Measurements from ENCODE around the gene AMN.

The AMN gene

DNA sequence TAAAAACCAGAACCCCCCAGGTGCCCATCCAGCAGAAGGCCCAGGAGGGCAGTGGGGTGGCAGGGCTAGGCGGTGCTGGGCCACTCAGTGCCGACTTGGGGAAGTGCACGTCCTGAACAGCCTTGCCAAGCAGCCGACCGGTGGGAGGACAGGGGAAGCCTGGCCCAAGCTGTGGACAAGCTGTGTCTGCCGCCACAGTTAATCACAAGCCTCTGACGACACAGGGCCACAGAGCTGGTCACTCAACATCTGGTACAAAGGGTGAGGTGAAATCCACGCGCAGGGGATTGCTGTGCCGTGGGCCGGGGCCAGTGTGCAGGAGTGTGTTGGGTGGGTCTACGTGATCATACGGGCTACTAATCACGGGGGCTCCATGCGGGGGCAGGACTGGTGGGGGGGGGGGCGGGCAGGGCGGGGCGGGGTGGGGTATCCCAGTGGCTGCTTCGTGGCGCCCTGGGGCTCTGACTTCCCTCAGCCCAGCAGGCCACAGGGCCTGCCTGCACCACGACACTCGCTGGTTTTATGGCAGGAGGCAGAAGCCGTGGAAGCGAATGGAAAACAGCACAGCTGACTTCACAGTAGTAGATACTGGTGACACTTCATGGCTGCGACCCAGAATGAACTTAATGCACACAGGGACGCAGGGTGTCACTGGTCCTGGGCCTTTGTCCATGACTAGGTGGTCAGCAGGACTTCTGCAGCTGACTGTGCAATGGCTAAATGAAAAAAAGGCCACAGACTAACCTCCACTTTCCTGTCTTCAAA, 10.2 kb downstream of the AMN start:
- H3K4me3 ChIP-seq (ENCODE audit: low read length) = no peak overlapping the region
- no peak for TF ChIP-seq ZNF274 (IDR thresholded peaks at IDR 0.05; ENCODE audit: low read depth, low read length)

DNA sequence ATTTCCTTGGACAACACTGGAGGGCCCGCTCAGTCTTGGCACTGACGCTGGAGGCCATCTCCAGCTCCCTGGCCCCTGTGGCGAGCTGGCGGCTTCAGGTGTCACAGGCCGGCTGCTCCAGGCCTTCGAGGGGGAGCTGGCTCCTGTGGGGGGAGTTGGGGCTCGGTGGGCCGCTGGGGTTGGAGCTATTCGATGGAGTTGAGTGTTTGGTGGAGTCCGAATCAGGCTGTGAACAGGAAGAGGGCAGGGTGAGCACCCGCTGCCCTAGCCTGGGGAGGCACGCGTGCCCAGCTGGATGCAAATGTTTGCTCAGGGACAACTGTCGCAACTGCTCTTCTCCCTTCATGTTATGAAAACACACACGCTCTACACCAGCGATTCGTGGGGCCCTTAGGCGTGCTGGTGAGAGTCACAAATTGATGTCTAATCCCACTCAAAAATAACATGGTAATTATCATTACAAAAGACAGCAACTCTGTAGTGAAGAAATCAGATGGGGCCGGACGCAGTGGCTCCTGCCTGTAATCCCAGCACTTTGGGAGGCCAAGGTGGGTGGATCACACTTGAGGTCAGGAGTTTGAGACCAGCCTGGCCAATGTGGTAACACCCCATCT, 11.3 kb downstream of the AMN start:
- TF ChIP-seq ZNF274 (IDR thresholded peaks at IDR 0.05; ENCODE audit: low read depth, low read length) = no peak
- no peak overlapping the region for H3K4me3 ChIP-seq (ENCODE audit: low read length)

DNA sequence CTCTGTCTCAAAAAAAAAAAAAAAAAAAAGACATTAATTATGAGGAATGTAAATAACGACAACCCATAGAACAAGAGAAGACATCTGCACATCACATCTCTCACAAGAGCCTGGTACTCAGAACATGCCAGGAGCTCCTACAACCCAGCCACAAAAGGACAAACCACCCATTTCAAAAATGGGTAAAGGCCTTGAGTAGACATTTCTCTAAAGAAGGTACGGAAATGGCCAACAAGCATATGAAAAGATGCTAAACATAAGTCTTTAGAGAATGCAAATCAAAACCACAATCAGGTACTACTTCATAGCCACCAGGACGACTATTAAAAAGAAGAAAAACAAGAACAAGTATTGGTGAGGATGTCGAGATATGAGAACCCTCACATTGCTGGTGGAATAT, 13.3 kb downstream of the AMN start:
- no peak overlapping the region for H3K4me3 ChIP-seq (ENCODE audit: low read length)
- no peak for TF ChIP-seq ZNF274 (IDR thresholded peaks at IDR 0.05; ENCODE audit: low read depth, low read length)

DNA sequence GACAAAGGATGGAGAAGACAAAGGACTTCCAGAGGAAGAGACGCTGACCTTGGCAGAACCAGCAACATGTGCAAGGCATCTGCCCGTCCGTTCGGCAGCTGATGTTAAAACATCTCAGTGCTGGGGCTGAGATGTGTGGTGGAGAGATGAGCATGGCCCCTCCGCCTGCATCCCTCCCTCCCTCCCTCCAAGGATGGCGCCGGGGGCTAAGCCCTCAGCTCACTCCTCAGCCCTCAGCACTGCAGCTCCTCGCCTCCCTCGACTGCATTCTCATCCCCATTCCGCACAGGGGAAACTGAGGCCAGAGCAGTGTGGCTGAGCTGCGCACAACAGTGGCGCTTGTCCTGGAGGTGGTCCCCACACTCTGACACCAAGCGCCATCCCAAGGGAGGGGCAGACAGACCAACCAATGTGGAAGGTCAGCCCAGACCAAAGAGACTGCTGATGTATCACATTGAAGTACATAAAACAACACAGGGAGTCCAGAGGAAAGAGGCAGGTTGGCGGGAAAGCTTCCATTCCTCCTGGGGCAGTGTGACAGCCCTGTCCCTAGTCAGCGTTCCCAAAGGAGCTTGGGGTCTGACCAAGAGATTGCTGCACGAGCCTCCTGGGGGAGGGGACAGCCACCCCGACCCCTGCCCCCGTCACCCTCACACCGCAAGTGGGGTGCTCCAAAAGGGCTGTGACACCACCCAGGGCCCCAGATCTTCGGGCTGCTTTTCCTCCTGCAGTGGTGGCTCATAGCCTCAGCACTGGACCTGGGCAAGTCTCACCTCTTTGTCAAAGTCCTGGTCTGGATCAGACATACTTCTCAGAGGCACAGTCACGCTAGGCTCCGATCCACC, 15.1 kb downstream of the AMN start:
- H3K4me3 ChIP-seq (ENCODE audit: low read length) = no peak overlapping the region
- TF ChIP-seq ZNF274 (IDR thresholded peaks at IDR 0.05; ENCODE audit: low read depth, low read length) = no peak

DNA sequence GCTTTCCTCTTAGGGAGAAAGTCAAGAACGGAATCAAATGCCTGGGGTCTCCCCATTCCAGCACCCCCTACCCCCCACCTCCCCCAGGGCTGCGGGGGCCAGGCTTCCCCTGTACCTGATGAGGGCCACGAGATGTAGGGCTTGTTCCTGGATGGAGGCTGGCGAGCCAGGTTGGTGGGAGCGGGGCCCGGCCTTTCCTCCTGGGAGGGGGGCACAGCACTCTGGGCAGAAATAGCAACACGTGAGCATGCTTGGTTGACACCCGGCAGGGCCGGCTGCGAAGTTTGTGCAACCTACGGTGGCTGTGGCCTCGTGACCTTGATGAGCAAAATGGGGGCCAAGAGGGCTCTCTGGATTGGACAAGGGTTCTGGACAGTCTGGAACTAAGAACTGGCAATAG, 15.7 kb downstream of the AMN start:
- no peak overlapping the region for H3K4me3 ChIP-seq (ENCODE audit: low read length)
- TF ChIP-seq ZNF274 (IDR thresholded peaks at IDR 0.05; ENCODE audit: low read depth, low read length) = no peak

DNA sequence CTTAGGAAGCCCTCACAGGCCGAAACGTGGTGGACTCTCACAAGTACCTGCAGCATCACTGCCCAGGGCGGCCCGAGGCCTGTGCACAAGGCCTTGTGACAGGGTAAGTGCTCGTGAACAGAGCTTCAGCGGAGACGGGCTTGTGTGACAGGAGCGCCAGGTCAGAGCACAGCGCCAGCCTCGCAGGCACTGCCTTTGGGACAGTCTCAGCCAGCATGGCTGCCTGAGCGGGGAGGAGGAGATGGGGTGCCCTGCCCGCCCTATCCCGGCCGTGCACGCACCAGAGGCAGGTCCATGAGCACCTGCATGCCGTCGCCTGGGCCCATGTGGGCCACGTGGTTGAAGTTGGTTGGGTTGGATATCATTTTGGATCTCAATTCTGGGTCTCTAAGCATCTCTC, 16.9 kb downstream of the AMN start:
- no peak for TF ChIP-seq ZNF274 (IDR thresholded peaks at IDR 0.05; ENCODE audit: low read depth, low read length)
- H3K4me3 ChIP-seq (ENCODE audit: low read length) = no peak overlapping the region

DNA sequence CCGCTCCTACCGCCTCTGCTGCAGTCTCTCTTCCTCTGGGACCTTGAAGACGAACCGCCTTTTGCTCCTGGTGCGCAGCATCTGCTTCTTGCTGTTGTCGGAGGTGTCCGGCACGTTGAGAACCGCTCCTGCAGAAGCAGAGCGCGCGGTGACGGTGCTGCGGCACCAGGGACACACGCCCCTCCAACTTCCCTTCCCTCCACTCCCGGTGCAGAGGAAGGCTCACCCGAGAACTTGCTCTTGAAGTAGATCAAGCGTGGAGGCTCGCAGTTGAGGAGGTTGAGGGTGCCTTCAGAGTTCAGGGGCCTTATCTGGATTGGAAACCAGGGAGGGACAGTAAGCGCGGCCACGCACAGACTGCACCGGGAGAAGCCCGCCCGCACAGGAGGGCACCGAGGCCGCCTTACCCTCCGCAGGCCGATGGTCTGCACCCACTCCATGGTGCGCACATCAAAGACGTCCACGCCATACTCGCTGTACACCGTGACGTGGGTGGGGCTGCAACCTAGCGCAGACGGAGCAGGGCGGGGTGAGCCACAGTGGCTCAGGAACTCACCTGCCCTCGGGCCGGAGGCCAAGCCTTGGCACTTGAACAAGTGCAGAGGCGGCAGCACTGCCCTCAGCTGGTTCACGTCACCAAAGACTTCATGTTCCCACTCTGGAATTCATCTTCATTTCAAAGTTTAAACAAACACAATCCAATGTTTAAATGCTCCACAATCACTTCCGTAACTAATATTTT, 17.5 kb downstream of the AMN start:
- no peak for TF ChIP-seq ZNF274 (IDR thresholded peaks at IDR 0.05; ENCODE audit: low read depth, low read length)
- no peak overlapping the region for H3K4me3 ChIP-seq (ENCODE audit: low read length)

DNA sequence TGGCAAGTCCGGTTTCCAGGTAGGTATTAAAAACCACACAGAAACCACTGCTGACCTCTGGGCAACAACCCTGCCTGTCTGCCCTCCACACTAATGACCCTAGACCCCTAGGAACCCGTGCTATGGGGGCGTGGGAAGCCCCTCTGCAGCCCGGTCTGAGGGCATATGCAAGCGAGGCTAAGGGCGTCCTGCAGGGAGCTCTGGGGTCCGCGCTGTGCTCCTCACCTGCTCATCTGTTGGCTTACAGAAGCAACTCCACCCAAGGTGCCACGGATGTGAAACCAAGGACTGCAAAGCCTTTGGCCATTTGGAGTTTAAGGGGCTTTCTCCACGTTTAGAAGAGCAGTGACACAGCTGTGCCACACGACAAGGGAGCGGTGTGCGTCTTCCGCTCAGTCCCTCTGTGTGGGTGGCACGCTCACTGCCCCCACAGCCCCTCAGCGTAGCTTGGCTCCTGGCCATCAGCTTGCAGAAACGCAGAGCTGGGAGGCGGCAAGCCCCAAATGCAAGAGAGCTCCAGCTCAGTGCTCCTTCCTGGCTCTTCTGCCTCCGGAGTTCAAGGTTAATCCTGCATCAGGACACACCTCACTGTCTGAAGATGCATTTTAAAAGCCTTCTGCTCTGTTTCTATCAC, 18.4 kb downstream of the AMN start:
- no peak overlapping the region for H3K4me3 ChIP-seq (ENCODE audit: low read length)
- TF ChIP-seq ZNF274 (IDR thresholded peaks at IDR 0.05; ENCODE audit: low read depth, low read length) = no peak

DNA sequence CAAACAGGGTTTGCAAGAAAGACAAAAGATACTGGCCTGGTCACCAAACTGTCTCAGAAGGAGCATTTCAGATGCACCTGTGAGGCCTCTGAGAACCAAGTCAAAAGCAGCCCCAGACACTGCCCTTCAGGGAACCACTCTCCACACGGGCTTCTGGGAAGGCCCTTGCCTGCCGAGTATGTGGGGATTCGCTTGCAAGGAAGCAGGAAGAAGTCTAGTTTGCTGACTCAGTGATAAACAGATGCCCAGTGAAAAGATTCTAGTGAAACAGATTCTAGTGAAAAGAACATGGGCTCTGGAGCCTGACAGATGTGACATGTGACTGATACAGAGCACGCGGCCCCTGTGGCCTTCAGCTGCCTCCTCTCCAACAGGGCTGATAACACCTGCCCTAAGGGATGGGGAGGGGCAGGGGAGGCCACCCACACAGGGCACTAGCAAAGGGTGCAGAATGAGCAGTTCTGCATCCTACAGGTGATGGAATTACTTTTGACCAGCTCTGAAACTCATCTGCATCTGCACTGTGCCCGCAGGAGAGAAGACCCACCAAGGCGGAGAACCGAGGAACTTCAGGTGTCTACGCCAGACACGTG, 19.1 kb downstream of the AMN start:
- no peak for TF ChIP-seq ZNF274 (IDR thresholded peaks at IDR 0.05; ENCODE audit: low read depth, low read length)
- no peak overlapping the region for H3K4me3 ChIP-seq (ENCODE audit: low read length)

DNA sequence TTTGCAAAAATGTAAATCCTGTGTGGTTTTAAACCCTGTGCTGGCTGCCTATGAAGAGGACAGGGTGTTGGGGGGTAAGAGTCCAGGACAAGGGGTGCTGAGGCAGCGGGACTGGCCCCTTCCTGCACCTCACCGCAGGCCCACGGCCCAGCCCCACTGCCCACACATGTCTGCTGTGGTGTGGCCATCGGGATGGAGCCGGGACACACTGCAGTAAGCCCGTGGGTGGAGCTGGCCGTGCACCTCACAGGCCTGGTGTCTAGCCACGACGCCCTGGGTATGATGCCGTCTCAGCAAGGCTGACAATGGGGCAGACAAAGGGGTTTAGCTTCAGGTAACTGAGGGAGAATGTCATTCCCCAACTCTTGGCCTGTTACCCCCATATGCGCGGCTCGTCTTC, 19.6 kb downstream of the AMN start:
- H3K4me3 ChIP-seq (ENCODE audit: low read length) = no peak overlapping the region
- TF ChIP-seq ZNF274 (IDR thresholded peaks at IDR 0.05; ENCODE audit: low read depth, low read length) = no peak

DNA sequence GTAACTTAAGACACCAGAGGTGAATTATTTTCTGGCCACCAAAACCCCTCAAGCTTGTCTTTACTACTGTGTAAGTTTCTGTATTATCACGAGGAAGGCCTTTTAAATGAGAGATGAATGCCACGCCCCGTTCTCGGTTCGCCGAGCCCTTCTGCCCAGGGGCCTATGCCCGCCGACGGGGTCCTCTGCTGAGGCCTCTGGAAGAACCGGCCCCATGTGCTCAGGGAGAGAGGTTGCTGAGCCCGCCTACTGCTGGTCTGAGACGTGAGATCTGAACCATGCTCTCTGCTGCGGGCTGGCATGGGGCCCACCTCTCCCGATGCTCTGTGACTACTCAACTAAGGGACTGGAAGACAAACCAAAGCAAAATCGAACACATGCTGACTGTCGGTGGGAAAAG, 21.0 kb downstream of the AMN start:
- no peak overlapping the region for H3K4me3 ChIP-seq (ENCODE audit: low read length)
- TF ChIP-seq ZNF274 (IDR thresholded peaks at IDR 0.05; ENCODE audit: low read depth, low read length) = no peak

DNA sequence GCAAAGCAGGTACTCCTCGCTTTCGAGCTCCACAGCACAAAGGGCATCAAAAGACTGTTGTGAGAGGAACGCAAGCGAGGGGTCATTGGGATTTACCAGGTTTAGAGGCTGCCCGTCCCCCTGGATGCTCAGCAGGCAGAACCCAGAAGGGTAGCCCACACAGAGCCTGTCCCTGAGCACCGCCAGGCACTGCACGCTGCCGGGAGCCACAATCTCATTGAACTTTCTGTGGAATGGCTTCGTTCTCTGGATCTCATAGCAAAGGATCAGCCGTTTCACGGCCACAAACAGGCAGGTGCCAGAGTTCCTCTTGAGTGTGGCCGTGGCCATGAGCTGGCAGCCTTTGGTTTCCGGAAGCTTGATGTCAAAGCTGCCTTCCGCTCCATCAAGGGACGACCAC, 21.5 kb downstream of the AMN start:
- no peak overlapping the region for H3K4me3 ChIP-seq (ENCODE audit: low read length)
- TF ChIP-seq ZNF274 (IDR thresholded peaks at IDR 0.05; ENCODE audit: low read depth, low read length) = no peak

All from GM08714 (cell line).